ENCODE measurements around the gene ASTN2.

ASTN2 gene

DNA sequence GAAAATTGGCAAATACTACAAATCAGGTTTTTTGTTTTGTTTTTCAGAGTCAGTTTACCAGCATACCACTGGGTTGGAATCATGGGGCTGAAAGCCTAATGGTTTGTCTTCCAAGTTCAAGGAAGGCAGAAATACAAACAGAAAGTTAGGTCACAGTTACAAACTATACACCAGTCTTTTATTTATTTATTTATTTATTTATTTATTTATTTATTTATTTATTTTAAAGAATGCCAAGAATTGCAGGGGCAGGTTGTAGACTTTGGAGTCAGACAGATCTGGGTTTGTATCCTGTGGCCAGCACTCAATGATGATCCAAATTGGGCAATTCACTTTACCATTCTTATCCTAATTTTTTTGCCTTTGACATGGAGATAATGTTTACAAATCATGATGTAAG, 353.9 kb downstream of the ASTN2 start:
- TF ChIP-seq, protein P1, sequence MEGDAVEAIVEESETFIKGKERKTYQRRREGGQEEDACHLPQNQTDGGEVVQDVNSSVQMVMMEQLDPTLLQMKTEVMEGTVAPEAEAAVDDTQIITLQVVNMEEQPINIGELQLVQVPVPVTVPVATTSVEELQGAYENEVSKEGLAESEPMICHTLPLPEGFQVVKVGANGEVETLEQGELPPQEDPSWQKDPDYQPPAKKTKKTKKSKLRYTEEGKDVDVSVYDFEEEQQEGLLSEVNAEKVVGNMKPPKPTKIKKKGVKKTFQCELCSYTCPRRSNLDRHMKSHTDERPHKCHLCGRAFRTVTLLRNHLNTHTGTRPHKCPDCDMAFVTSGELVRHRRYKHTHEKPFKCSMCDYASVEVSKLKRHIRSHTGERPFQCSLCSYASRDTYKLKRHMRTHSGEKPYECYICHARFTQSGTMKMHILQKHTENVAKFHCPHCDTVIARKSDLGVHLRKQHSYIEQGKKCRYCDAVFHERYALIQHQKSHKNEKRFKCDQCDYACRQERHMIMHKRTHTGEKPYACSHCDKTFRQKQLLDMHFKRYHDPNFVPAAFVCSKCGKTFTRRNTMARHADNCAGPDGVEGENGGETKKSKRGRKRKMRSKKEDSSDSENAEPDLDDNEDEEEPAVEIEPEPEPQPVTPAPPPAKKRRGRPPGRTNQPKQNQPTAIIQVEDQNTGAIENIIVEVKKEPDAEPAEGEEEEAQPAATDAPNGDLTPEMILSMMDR (conservative IDR thresholded peaks at IDR 0.05), result no peak
- TF ChIP-seq ZFX (IDR thresholded peaks at IDR 0.05), result no peak
- no peak overlapping the region for H3K27ac ChIP-seq

GRCh38 chr9:117050007-117050406, 364.9 kb downstream of the ASTN2 start:
- H3K27ac ChIP-seq, result no peak overlapping the region
- TF ChIP-seq ZFX (IDR thresholded peaks at IDR 0.05), result no peak
- TF ChIP-seq, protein P1 (conservative IDR thresholded peaks at IDR 0.05), result no peak

- H3K27ac ChIP-seq, result no peak overlapping the region
- TF ChIP-seq, protein P1 (conservative IDR thresholded peaks at IDR 0.05), result peak; percentile 19; the same call in 1 of the 2 replicates
- no peak for TF ChIP-seq ZFX (IDR thresholded peaks at IDR 0.05)
These were observed 368.1 kb downstream of the ASTN2 start for GRCh38 chr9:117046666-117047327.

GRCh38 chr9:117044241-117044640, 370.6 kb downstream of the ASTN2 start:
- H3K27ac ChIP-seq, result no peak overlapping the region
- no peak for TF ChIP-seq ZFX (IDR thresholded peaks at IDR 0.05)
- TF ChIP-seq, protein P1 (conservative IDR thresholded peaks at IDR 0.05), result no peak

DNA sequence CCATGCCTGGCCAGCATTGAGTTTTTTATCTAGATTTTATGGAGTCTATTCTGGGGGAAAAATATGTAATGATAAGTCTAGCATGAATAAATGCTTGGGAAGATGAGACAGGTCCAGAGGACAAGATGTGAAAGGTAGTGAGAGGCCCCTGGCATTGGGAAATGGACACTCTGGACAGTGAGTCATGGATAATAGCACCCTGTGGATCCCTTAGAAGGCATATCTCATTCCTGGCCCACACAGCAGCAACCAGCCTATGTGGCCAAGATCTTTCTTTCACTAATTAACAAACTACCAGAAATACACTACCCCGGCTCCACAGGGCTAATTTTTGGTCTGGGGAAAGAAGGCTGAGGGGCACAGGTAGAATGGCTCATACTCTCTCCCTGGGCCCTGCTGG, 371.7 kb downstream of the ASTN2 start:
- H3K27ac ChIP-seq, result no peak overlapping the region
- TF ChIP-seq ZFX (IDR thresholded peaks at IDR 0.05), result no peak
- TF ChIP-seq, protein P1 (conservative IDR thresholded peaks at IDR 0.05), result no peak

DNA sequence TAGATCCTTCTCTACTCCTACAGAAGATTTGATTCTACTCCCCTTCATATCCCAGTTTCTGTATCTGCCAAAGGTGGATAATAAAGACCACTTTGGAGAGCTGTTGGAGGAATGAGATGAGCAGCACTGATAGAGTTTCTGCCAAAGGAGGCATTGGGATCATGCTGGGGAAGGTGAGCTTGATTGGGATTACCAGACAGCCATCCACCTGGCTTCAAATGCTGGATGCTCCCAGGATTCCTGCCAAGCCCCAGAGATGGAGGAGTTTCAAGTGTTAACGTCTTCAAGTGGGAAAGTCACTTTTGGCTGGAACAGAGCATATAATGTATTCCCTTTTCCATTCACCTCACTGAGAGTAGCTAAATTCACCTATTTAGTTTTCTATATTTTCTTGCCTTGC, 379.3 kb downstream of the ASTN2 start:
- no peak overlapping the region for H3K27ac ChIP-seq
- no peak for TF ChIP-seq ZFX (IDR thresholded peaks at IDR 0.05)
- TF ChIP-seq, protein P1 (conservative IDR thresholded peaks at IDR 0.05), result no peak

GRCh38 chr9:117034866-117035265, 380.0 kb downstream of the ASTN2 start:
- H3K27ac ChIP-seq, result no peak overlapping the region
- TF ChIP-seq ZFX (IDR thresholded peaks at IDR 0.05), result no peak
- TF ChIP-seq, protein P1 (conservative IDR thresholded peaks at IDR 0.05), result no peak
